ENCODE results near the gene CERS2.

The CERS2 gene

DNA sequence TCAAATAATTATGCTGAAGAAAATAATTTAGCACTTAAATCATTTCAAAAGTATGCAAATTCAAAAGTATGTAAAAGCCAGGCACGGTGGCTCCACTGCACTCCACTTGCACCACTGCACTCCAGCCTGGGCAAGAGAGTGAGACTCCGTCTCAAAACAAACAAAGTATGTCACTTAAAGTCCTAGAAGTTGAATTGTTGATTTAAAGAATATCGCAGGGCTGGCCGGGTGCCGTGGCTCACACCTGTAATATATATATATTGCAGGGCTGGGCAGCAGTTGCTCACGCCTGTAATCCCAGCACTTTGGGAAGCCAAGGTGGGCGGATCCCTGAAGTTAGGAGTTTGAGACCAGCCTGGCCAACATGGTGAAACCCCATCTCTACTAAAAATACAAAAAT, 57.2 kb downstream of the CERS2 start:
- Histone ChIP-seq H3K4me1 (ENCODE audit: control insufficient read depth in 1 of 2, insufficient read depth in 1 of 2, low read depth in 1 of 2, low read length in 1 of 2) (no peaks in the 10 kb centered on the region), H3K27me3 (no peaks in the 10 kb centered on the region), H3K36me3 (no peaks in the 10 kb centered on the region), H3K27ac (no peak overlapping the region), H3K9me3 (no peaks in the 10 kb centered on the region), H3K4me3 (ENCODE audit: low read depth in 1 of 2, low read length in 1 of 2) (no peak overlapping the region)
- no peak for TF ChIP-seq CTCF (IDR thresholded peaks at IDR 0.05)
